HEK293T (cell line): ENCODE results near the gene CRYBB3.

Source experiments
- BHLHE40 ChIP-seq: fragments of 450-650 bp; IDR thresholded peaks from 2 replicates; pipeline ENCODE4 v1.6.1; 2016; ENCODE audit warnings: mild to moderate bottlenecking, moderate library complexity, borderline replicate concordance
- CTBP1 ChIP-seq: fragments of 450-650 bp; IDR thresholded peaks from 2 replicates; pipeline ENCODE4 v1.6.1; 2016; ENCODE audit warnings: borderline replicate concordance
- ELF4 ChIP-seq: fragments of 450-650 bp; IDR thresholded peaks from 2 replicates; pipeline ENCODE4 v1.6.1; 2017; ENCODE audit warnings: antibody characterized with exemption
- FOXM1 ChIP-seq: fragments of 450-650 bp; IDR thresholded peaks from 2 replicates; pipeline ENCODE4 v1.6.1; 2017; ENCODE audit warnings: mild to moderate bottlenecking, borderline replicate concordance
- NFRKB ChIP-seq: fragments of 450-650 bp; IDR thresholded peaks from 2 replicates; pipeline ENCODE4 v1.6.1; 2016; ENCODE audit warnings: mild to moderate bottlenecking, moderate library complexity
- SP1 ChIP-seq: fragments of 450-650 bp; IDR thresholded peaks from 2 replicates; pipeline ENCODE4 v1.6.1; 2017
- SUZ12 ChIP-seq: fragments of 450-650 bp; IDR thresholded peaks from 2 replicates; pipeline ENCODE4 v1.6.1; 2016; ENCODE audit warnings: mild to moderate bottlenecking
- TARDBP ChIP-seq: fragments of 450-650 bp; IDR thresholded peaks from 2 replicates; pipeline ENCODE4 v1.6.1; 2016

GRCh38 chr22:25161916-25162530 lies 37.6 kb upstream of the CRYBB3 start:
- TF ChIP-seq BHLHE40 (no peak), FOXM1 (no peak), CTBP1 (no peak), ELF4 (no peak), NFRKB (no peak), SP1 (no peak), SUZ12 (no peak), TARDBP (no peak)
